DOHH2 (cell line): ENCODE data around the gene BHLHA15.

Experiments
- H3F3A ChIP-seq: fragments of 200-600 bp; sonication (generic), shearing (Covaris generic); 2 replicates; pipeline ENCODE4 v1.6.0; 2016; ENCODE audit warnings: antibody characterized with exemption, mild to moderate bottlenecking; ENCODE audit not compliant: control insufficient read depth, insufficient read depth
- H3K27ac ChIP-seq: fragments of 200-600 bp; sonication (generic); 2 replicates; pipeline ENCODE4 v1.5.1; 2014; ENCODE audit warnings: low read depth, mild to moderate bottlenecking, low read length, moderate library complexity
- H3K27me3 ChIP-seq: fragments of 200-600 bp; sonication (generic); 2 replicates; pipeline ENCODE4 v1.6.1; 2014; ENCODE audit warnings: mild to moderate bottlenecking, low read length, mixed read lengths; ENCODE audit not compliant: control insufficient read depth
- H3K36me3 ChIP-seq: fragments of 200-600 bp; sonication (generic); 2 replicates; pipeline ENCODE4 v1.6.1; 2014; ENCODE audit warnings: mild to moderate bottlenecking, low read length, moderate library complexity, mixed read lengths; ENCODE audit not compliant: control insufficient read depth
- H3K4me1 ChIP-seq: fragments of 200-600 bp; sonication (generic); 2 replicates; pipeline ENCODE4 v1.6.1; 2014; ENCODE audit warnings: mild to moderate bottlenecking, low read length, mixed read lengths; ENCODE audit not compliant: control insufficient read depth
- H3K4me2 ChIP-seq: fragments of 200-600 bp; sonication (generic); 2 replicates; pipeline ENCODE4 v1.6.0; 2014; ENCODE audit warnings: mild to moderate bottlenecking, low read length, moderate library complexity
- H3K4me3 ChIP-seq: fragments of 200-600 bp; sonication (generic); 2 replicates; pipeline ENCODE4 v1.5.1; 2014; ENCODE audit warnings: mild to moderate bottlenecking, low read length, mixed read lengths
- H3K79me2 ChIP-seq: fragments of 200-600 bp; sonication (generic); 2 replicates; pipeline ENCODE4 v1.6.1; 2014; ENCODE audit warnings: mild to moderate bottlenecking, low read length, mixed read lengths; ENCODE audit not compliant: control insufficient read depth
- H3K9me2 ChIP-seq: fragments of 200-600 bp; sonication (generic); replicated peaks from 2 replicates; pipeline ENCODE4 v1.6.1; 2014; ENCODE audit warnings: mild to moderate bottlenecking, low read length, mixed read lengths; ENCODE audit not compliant: control insufficient read depth
- H3K9me3 ChIP-seq: fragments of 200-600 bp; sonication (generic); 2 replicates; pipeline ENCODE4 v1.6.1; 2014; ENCODE audit warnings: antibody characterized with exemption, low read length, mixed read lengths; ENCODE audit not compliant: control insufficient read depth, insufficient read depth
- H4K20me1 ChIP-seq: fragments of 200-600 bp; sonication (generic); 2 replicates; pipeline ENCODE4 v1.6.0; 2014; ENCODE audit warnings: low read depth, mild to moderate bottlenecking, antibody characterized with exemption, low read length, moderate library complexity; ENCODE audit not compliant: control insufficient read depth, insufficient read depth
- EZH2phosphoT487 ChIP-seq: fragments of 200-600 bp; sonication (generic); IDR thresholded peaks from 2 replicates; pipeline ENCODE4 v1.6.1; 2017; ENCODE audit warnings: borderline replicate concordance, mild to moderate bottlenecking, antibody characterized with exemption, low read length, moderate library complexity, mixed read lengths
- TF ChIP-seq, protein P1 (sequence below): fragments of 200-600 bp; sonication (generic); IDR thresholded peaks from one replicate; pipeline ENCODE4 v1.5.1; 2014; ENCODE audit warnings: antibody characterized with exemption, mild to moderate bottlenecking, low read depth, low read length; ENCODE audit not compliant: poor library complexity, severe bottlenecking

Gene BHLHA15

GRCh38 chr7:98227939-98228338 is 16.7 kb downstream of the BHLHA15 start:
- Histone ChIP-seq H3K79me2 (no peaks in the 10 kb centered on the region), H4K20me1 (peaks cover 5% of the 10 kb centered on the region; the same call in 1 of the 2 replicates), H3K9me2 (no peaks in the 10 kb centered on the region), H3K36me3 (no peaks in the 10 kb centered on the region), H3F3A (no peaks in the 10 kb centered on the region), H3K9me3 (no peaks in the 10 kb centered on the region), H3K4me1 (no peaks in the 10 kb centered on the region), H3K4me2 (no peak overlapping the region), H3K4me3 (no peak overlapping the region), H3K27me3 (no peaks in the 10 kb centered on the region), H3K27ac (no peak overlapping the region)
- TF ChIP-seq, protein P1, sequence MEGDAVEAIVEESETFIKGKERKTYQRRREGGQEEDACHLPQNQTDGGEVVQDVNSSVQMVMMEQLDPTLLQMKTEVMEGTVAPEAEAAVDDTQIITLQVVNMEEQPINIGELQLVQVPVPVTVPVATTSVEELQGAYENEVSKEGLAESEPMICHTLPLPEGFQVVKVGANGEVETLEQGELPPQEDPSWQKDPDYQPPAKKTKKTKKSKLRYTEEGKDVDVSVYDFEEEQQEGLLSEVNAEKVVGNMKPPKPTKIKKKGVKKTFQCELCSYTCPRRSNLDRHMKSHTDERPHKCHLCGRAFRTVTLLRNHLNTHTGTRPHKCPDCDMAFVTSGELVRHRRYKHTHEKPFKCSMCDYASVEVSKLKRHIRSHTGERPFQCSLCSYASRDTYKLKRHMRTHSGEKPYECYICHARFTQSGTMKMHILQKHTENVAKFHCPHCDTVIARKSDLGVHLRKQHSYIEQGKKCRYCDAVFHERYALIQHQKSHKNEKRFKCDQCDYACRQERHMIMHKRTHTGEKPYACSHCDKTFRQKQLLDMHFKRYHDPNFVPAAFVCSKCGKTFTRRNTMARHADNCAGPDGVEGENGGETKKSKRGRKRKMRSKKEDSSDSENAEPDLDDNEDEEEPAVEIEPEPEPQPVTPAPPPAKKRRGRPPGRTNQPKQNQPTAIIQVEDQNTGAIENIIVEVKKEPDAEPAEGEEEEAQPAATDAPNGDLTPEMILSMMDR, result no peak
- TF ChIP-seq EZH2phosphoT487, result no peak

DNA sequence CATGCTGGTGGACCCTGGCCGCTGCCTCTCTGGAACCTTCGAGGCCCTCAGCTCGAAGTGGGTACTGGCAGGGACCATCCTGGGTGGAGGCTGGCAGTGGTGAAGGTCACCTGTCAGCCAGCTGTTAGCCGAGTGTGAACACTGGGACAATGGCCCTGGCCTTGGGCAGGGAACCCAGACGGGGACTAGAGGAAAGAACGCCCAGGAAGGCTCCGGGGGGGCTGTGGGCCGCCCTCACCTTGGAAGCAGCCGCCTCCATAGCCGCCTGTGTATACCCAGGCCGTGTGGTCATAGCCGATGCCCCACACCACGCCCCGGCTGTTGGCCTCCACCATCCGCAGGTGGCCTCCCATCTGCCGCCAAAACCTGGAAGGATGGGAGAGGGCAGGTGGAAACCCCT is 17.6 kb downstream of the BHLHA15 start:
- no peaks in the 10 kb centered on the region for H3K27me3 ChIP-seq
- H3K9me2 ChIP-seq, result no peaks in the 10 kb centered on the region
- no peaks in the 10 kb centered on the region for H3F3A ChIP-seq
- H3K27ac ChIP-seq, result no peak overlapping the region
- no peak overlapping the region for H3K4me3 ChIP-seq
- no peaks in the 10 kb centered on the region for H3K4me1 ChIP-seq
- TF ChIP-seq EZH2phosphoT487, result no peak
- TF ChIP-seq, protein P1, result no peak
- H4K20me1 ChIP-seq, result 0 out of 2 replicates have a peak, but pooled peaks cover 4% of the 10 kb centered on the region
- no peak overlapping the region for H3K4me2 ChIP-seq
- no peaks in the 10 kb centered on the region for H3K9me3 ChIP-seq
- H3K79me2 ChIP-seq, result no peaks in the 10 kb centered on the region
- no peaks in the 10 kb centered on the region for H3K36me3 ChIP-seq

DNA sequence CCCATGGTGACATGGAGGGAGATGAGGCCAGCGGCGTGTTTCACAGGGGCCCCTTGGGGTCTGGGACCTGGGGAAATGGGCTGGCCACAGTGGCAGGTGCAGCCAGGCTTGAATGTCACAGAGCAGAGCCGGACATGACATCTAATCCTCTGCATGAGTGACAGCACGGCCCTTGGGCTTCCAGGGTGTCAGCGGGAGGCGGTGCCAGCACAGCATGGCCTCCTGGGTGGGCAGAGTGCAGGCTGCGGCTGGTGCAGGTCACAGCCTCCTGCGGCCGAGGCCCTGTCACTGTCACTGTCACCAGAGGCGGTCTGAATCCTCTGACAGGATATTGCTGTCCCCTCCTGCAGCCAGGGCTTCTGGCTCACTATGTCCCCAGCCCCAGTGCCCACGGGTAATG is 18.2 kb downstream of the BHLHA15 start:
- H3K79me2 ChIP-seq, result no peaks in the 10 kb centered on the region
- H4K20me1 ChIP-seq, result 0 out of 2 replicates have a peak, but pooled peaks cover 4% of the 10 kb centered on the region
- H3K27ac ChIP-seq, result no peak overlapping the region
- no peaks in the 10 kb centered on the region for H3K9me3 ChIP-seq
- H3F3A ChIP-seq, result no peaks in the 10 kb centered on the region
- no peak overlapping the region for H3K4me3 ChIP-seq
- H3K9me2 ChIP-seq, result no peaks in the 10 kb centered on the region
- TF ChIP-seq EZH2phosphoT487, result no peak
- TF ChIP-seq, protein P1, result no peak
- H3K36me3 ChIP-seq, result no peaks in the 10 kb centered on the region
- H3K4me2 ChIP-seq, result no peak overlapping the region
- no peaks in the 10 kb centered on the region for H3K27me3 ChIP-seq
- no peaks in the 10 kb centered on the region for H3K4me1 ChIP-seq
